HEK293 (cell line): ENCODE results near the gene TOMM70.
A peak's percentile ranks its signal among the peaks of the same experiment; 100 is the strongest.

Experiments
- CTCF ChIA-PET: fragments of 350-600 bp; formaldehyde crosslinking; extraction: SDS; loops from one replicate; lab custom pipeline; 2021; ENCODE audit warnings: antibody characterized with exemption; lab: Yijun Ruan, JAX
- POLR2A ChIA-PET: fragments of 300-600 bp; formaldehyde crosslinking; extraction: SDS; loops from one replicate; lab custom pipeline; 2020; ENCODE audit warnings: antibody characterized with exemption, inconsistent platforms; lab: Yijun Ruan, JAX
- H3K27ac ChIP-seq: fragments of 200-500 bp; sonication (Bioruptor generic); 2 replicates; pipeline ENCODE4 v1.5.1; 2014; ENCODE audit warnings: low read depth, low read length, control low read depth, inconsistent platforms; ENCODE audit errors: extremely low read depth
- H3K36me3 ChIP-seq, 2 experiments: fragments of 200-500 bp in 1 of 2; sonication (Bioruptor generic) in 1 of 2; 1 replicate in 1 of 2; 2 replicates in 1 of 2; pipeline ENCODE4 v1.5.1; 2014 to 2017; ENCODE audit warnings: inconsistent platforms in 2 of 2, low read length in 2 of 2; ENCODE audit not compliant: control insufficient read depth in 2 of 2, insufficient read depth in 1 of 2
- H3K4me1 ChIP-seq: fragments of 200-500 bp; sonication (Bioruptor generic); 2 replicates; pipeline ENCODE4 v1.5.1; 2014; ENCODE audit warnings: mild to moderate bottlenecking, low read length, inconsistent platforms; ENCODE audit not compliant: control insufficient read depth, insufficient read depth
- H3K4me3 ChIP-seq: 2 replicates; pipeline ENCODE4 v1.5.1; 2011; ENCODE audit warnings: low read depth, mild to moderate bottlenecking, control low read depth, low read length, moderate library complexity
- H3K9me3 ChIP-seq: fragments of 200-500 bp; sonication (Bioruptor generic); 2 replicates; pipeline ENCODE4 v1.5.1; 2014; ENCODE audit warnings: low read depth, low read length, inconsistent platforms; ENCODE audit not compliant: control insufficient read depth, insufficient read depth
- BCL11A ChIP-seq: fragments of 450-650 bp; formaldehyde crosslinking; IDR thresholded peaks from 2 replicates; pipeline ENCODE4 v1.5.1; 2016; ENCODE audit warnings: low read depth, missing biosample characterization, missing genetic modification characterization
- OSR2 ChIP-seq: fragments of 450-650 bp; formaldehyde crosslinking; IDR thresholded peaks from 2 replicates; pipeline ENCODE4 v1.5.1; 2016; ENCODE audit warnings: missing biosample characterization, missing genetic modification characterization
- ZBTB17 ChIP-seq: fragments of 450-650 bp; formaldehyde crosslinking; IDR thresholded peaks from 2 replicates; pipeline ENCODE4 v1.5.1; 2016; ENCODE audit warnings: missing biosample characterization, missing genetic modification characterization
- ZBTB26 ChIP-seq: fragments of 450-650 bp; formaldehyde crosslinking; optimal IDR thresholded peaks from 2 replicates; pipeline ENCODE3; 2016; ENCODE audit warnings: missing biosample characterization, mild to moderate bottlenecking, missing genetic modification characterization
- ZFP3 ChIP-seq: fragments of 450-650 bp; formaldehyde crosslinking; IDR thresholded peaks from 2 replicates; pipeline ENCODE4 v1.5.1; 2016; ENCODE audit warnings: low read depth, missing biosample characterization, missing genetic modification characterization
- ZNF112 ChIP-seq: fragments of 450-650 bp; formaldehyde crosslinking; IDR thresholded peaks from 2 replicates; pipeline ENCODE4 v1.5.0; 2017; ENCODE audit warnings: missing biosample characterization, missing genetic modification characterization
- ZNF146 ChIP-seq: fragments of 450-650 bp; formaldehyde crosslinking; IDR thresholded peaks from 2 replicates; pipeline ENCODE4 v1.5.1; 2016; ENCODE audit warnings: missing biosample characterization, missing genetic modification characterization
- ZNF221 ChIP-seq: fragments of 450-650 bp; formaldehyde crosslinking; IDR thresholded peaks from 2 replicates; pipeline ENCODE4 v1.5.1; 2017; ENCODE audit warnings: missing biosample characterization, missing genetic modification characterization, borderline replicate concordance
- ZNF350 ChIP-seq: fragments of 450-650 bp; formaldehyde crosslinking; IDR thresholded peaks from 2 replicates; pipeline ENCODE4 v1.5.0; 2017; ENCODE audit warnings: missing biosample characterization, mild to moderate bottlenecking, missing genetic modification characterization
- ZNF394 ChIP-seq: fragments of 450-650 bp; formaldehyde crosslinking; IDR thresholded peaks from 2 replicates; pipeline ENCODE4 v1.5.1; 2016; ENCODE audit warnings: missing biosample characterization, missing genetic modification characterization, mild to moderate bottlenecking, moderate library complexity, borderline replicate concordance
- ZNF548 ChIP-seq: fragments of 450-650 bp; formaldehyde crosslinking; IDR thresholded peaks from 2 replicates; pipeline ENCODE4 v1.5.1; 2016; ENCODE audit warnings: missing biosample characterization, missing genetic modification characterization
- ZNF664 ChIP-seq: fragments of 450-650 bp; formaldehyde crosslinking; IDR thresholded peaks from 2 replicates; pipeline ENCODE4 v1.5.1; 2016; ENCODE audit warnings: missing biosample characterization, missing genetic modification characterization
- ZNF791 ChIP-seq: fragments of 450-650 bp; formaldehyde crosslinking; IDR thresholded peaks from 2 replicates; pipeline ENCODE4 v1.5.1; 2016; ENCODE audit warnings: missing biosample characterization, missing genetic modification characterization
- TF ChIP-seq, protein P1 (sequence below): fragments of 450-650 bp; formaldehyde crosslinking; IDR thresholded peaks from 2 replicates; pipeline ENCODE4 v1.5.1; 2016; ENCODE audit warnings: missing biosample characterization, missing genetic modification characterization
- TF ChIP-seq, protein P2 (sequence below): fragments of 450-650 bp; IDR thresholded peaks from 2 replicates; pipeline ENCODE4 v1.5.1; 2018; ENCODE audit warnings: missing biosample characterization, mild to moderate bottlenecking, missing genetic modification characterization

The TOMM70 gene

DNA sequence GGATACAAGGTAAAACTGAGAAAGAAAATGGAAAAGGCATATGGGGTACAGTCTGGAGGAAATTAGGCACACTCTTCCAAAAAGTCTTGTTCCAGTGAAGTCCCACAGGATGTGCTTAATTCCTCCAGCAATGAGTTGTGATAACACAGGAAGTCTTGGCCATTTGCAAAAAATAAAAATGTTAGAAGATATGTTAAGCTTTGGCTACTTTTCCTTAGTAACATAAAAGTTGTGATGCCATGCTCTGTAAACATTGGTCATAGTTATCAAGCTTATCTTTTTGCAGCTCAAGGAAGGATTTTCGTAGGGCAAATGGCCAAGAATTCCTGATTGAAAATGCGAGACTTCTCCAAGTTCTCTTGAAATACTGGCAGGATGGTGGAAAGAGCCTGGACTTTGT, 26.8 kb upstream of the TOMM70 start:
- TF ChIP-seq ZNF350 (tag by site-specific recombination) (no peak), ZNF791 (tag by site-specific recombination) (no peak), BCL11A (tag by site-specific recombination) (no peak)
- TF ChIP-seq, all 188 proteins: peak for 0
- H3K27ac ChIP-seq, result no peak overlapping the region
- peaks cover 6% of the 10 kb centered on the region; the same call in 1 of the 2 replicates for H3K4me1 ChIP-seq
- POLR2A ChIA-PET, result no interaction called here
- H3K4me3 ChIP-seq, result no peak overlapping the region
- CTCF ChIA-PET, result no interaction called here
- no peaks in the 10 kb centered on the region for H3K9me3 ChIP-seq
- no peaks in the 10 kb centered on the region for H3K36me3 ChIP-seq

- ChIA-PET POLR2A (no interaction called here), CTCF (interaction anchor here (0.8 to 0.9 kb wide), 2 partner anchors 9 to 36 kb away, joined by 3 read pairs; no protein-coding TSS in a partner anchor)
- Histone ChIP-seq H3K4me1 (peaks cover 6% of the 10 kb centered on the region; the same call in 1 of the 2 replicates), H3K36me3 (no peaks in the 10 kb centered on the region), H3K27ac (no peak overlapping the region), H3K9me3 (no peaks in the 10 kb centered on the region), H3K4me3 (no peak overlapping the region)
- no peak for TF ChIP-seq ZNF221 (tag by site-specific recombination)
- TF ChIP-seq ZNF664 (tag by site-specific recombination), result no peak
- TF ChIP-seq ZBTB17 (tag by site-specific recombination), result peak; percentile 63
- TF ChIP-seq, protein P1, sequence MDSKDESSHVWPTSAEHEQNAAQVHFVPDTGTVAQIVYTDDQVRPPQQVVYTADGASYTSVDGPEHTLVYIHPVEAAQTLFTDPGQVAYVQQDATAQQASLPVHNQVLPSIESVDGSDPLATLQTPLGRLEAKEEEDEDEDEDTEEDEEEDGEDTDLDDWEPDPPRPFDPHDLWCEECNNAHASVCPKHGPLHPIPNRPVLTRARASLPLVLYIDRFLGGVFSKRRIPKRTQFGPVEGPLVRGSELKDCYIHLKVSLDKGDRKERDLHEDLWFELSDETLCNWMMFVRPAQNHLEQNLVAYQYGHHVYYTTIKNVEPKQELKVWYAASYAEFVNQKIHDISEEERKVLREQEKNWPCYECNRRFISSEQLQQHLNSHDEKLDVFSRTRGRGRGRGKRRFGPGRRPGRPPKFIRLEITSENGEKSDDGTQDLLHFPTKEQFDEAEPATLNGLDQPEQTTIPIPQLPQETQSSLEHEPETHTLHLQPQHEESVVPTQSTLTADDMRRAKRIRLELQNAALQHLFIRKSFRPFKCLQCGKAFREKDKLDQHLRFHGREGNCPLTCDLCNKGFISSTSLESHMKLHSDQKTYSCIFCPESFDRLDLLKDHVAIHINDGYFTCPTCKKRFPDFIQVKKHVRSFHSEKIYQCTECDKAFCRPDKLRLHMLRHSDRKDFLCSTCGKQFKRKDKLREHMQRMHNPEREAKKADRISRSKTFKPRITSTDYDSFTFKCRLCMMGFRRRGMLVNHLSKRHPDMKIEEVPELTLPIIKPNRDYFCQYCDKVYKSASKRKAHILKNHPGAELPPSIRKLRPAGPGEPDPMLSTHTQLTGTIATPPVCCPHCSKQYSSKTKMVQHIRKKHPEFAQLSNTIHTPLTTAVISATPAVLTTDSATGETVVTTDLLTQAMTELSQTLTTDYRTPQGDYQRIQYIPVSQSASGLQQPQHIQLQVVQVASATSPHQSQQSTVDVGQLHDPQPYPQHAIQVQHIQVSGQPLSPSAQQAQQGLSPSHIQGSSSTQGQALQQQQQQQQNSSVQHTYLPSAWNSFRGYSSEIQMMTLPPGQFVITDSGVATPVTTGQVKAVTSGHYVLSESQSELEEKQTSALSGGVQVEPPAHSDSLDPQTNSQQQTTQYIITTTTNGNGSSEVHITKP, result peak; percentile 41; the same call in 1 of the 2 replicates
- no peak for TF ChIP-seq ZNF112
Measured at GRCh38 chr3:100426067-100426682, 25.3 kb upstream of the TOMM70 start.

- CTCF ChIA-PET, result no interaction called here
- Histone ChIP-seq H3K27ac (no peak overlapping the region), H3K9me3 (no peaks in the 10 kb centered on the region), H3K4me1 (peaks cover 6% of the 10 kb centered on the region; the same call in 1 of the 2 replicates), H3K36me3 (no peaks in the 10 kb centered on the region), H3K4me3 (no peak overlapping the region)
- POLR2A ChIA-PET, result no interaction called here
- no peak for TF ChIP-seq OSR2 (tag by site-specific recombination)
- TF ChIP-seq, protein P2, sequence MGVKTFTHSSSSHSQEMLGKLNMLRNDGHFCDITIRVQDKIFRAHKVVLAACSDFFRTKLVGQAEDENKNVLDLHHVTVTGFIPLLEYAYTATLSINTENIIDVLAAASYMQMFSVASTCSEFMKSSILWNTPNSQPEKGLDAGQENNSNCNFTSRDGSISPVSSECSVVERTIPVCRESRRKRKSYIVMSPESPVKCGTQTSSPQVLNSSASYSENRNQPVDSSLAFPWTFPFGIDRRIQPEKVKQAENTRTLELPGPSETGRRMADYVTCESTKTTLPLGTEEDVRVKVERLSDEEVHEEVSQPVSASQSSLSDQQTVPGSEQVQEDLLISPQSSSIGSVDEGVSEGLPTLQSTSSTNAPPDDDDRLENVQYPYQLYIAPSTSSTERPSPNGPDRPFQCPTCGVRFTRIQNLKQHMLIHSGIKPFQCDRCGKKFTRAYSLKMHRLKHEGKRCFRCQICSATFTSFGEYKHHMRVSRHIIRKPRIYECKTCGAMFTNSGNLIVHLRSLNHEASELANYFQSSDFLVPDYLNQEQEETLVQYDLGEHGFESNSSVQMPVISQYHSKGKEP (tag by site-specific recombination), result no peak
- TF ChIP-seq ZBTB26 (tag by site-specific recombination), result no peak
- TF ChIP-seq ZNF548 (tag by site-specific recombination), result no peak
- no peak for TF ChIP-seq ZFP3 (tag by site-specific recombination)
- no peak for TF ChIP-seq ZNF146
- TF ChIP-seq ZNF394 (tag by site-specific recombination), result no peak
Measured at GRCh38 chr3:100425316-100425715, 24.4 kb upstream of the TOMM70 start.
